ENCODE measurements around the gene MYO1A. TPM values are rescaled to one million over a fixed set of nuclear protein-coding genes. Genes with fewer than 3 reads are reported as not detected.

MYO1A gene
- polyA plus RNA-seq, 1 donor from 2014 or later: not detected

DNA sequence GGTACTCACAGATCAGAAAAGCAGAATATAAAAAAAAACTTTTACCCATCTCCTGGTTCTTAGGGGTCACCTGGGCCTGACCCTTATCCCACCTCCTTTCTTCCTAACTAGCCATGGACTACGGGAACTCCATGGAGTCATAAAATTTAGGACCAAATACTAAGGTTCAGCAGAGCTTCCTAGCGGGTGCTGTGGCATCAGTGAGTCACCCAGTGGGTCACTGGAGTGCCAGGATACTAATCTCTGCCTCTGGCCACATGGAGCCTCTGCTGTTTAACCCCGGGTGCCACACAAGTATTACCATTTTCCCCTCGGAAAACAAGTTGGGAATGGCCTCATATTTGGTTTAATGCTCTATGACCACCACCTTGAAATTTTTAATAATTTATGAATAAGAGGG, 50.5 kb downstream of the MYO1A start:
- Histone ChIP-seq H2AFZ (ENCODE audit: low read depth, low read length) (no peak overlapping the region), H3K27ac (ENCODE audit: low read length) (no peak overlapping the region), H3K4me3 (ENCODE audit: low read length) (no peak overlapping the region), H3K36me3 (ENCODE audit: insufficient read depth, low read length) (no peaks in the 10 kb centered on the region), H4K20me1 (ENCODE audit: insufficient read depth) (no peaks in the 10 kb centered on the region), H3F3A (ENCODE audit: insufficient read depth, low read length, poor library complexity, severe bottlenecking) (no peaks in the 10 kb centered on the region), H3K9ac (ENCODE audit: low read length) (no peak overlapping the region), H3K27me3 (ENCODE audit: insufficient read depth, low read depth, low read length) (no peaks in the 10 kb centered on the region), H3K4me2 (ENCODE audit: low read length) (no peak overlapping the region), H3K79me2 (replicated peaks; ENCODE audit: insufficient read depth, low read length) (peaks cover 36% of the 10 kb centered on the region), H3K9me3 (ENCODE audit: low read length) (no peaks in the 10 kb centered on the region), H3K9me2 (ENCODE audit: insufficient read depth, low read length) (no peaks in the 10 kb centered on the region)
- TF ChIP-seq MXI1 (conservative IDR thresholded peaks at IDR 0.05; ENCODE audit: poor library complexity, severe bottlenecking): no peak
- no peak for TF ChIP-seq SMC3 (conservative IDR thresholded peaks at IDR 0.05; ENCODE audit: poor library complexity)
- no peak for TF ChIP-seq POLR2AphosphoS5 (IDR thresholded peaks at IDR 0.05)
- no peak for TF ChIP-seq EZH2 (IDR thresholded peaks at IDR 0.05; ENCODE audit: borderline replicate concordance, insufficient read depth, low read length, poor library complexity, severe bottlenecking)
- TF ChIP-seq, protein P1, sequence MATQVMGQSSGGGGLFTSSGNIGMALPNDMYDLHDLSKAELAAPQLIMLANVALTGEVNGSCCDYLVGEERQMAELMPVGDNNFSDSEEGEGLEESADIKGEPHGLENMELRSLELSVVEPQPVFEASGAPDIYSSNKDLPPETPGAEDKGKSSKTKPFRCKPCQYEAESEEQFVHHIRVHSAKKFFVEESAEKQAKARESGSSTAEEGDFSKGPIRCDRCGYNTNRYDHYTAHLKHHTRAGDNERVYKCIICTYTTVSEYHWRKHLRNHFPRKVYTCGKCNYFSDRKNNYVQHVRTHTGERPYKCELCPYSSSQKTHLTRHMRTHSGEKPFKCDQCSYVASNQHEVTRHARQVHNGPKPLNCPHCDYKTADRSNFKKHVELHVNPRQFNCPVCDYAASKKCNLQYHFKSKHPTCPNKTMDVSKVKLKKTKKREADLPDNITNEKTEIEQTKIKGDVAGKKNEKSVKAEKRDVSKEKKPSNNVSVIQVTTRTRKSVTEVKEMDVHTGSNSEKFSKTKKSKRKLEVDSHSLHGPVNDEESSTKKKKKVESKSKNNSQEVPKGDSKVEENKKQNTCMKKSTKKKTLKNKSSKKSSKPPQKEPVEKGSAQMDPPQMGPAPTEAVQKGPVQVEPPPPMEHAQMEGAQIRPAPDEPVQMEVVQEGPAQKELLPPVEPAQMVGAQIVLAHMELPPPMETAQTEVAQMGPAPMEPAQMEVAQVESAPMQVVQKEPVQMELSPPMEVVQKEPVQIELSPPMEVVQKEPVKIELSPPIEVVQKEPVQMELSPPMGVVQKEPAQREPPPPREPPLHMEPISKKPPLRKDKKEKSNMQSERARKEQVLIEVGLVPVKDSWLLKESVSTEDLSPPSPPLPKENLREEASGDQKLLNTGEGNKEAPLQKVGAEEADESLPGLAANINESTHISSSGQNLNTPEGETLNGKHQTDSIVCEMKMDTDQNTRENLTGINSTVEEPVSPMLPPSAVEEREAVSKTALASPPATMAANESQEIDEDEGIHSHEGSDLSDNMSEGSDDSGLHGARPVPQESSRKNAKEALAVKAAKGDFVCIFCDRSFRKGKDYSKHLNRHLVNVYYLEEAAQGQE (IDR thresholded peaks at IDR 0.05; ENCODE audit: borderline replicate concordance): no peak
- no peak for TF ChIP-seq EP300 (conservative IDR thresholded peaks at IDR 0.05; ENCODE audit: poor library complexity, severe bottlenecking)

DNA sequence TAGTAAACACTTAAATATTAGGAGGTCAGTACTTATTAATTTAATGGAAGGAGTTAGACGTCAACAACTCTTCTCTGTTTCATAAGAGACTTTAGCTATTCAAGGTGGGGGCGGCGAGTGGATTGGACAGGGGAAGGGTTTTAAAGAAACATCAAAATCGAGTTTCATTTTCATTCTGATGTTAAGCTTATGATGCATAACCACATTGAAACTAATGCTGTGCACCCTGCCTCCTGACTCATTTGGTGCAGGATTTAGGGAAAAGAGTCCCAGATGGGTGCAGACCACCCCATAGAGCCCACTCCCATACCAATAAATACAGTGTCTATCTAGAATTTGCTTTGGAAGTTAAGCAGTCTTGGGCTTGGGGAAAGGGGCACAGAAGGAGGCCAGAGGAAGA, 50.9 kb downstream of the MYO1A start:
- H3K9me2 ChIP-seq (ENCODE audit: insufficient read depth, low read length): no peaks in the 10 kb centered on the region
- H3K4me3 ChIP-seq (ENCODE audit: low read length): no peak overlapping the region
- H2AFZ ChIP-seq (ENCODE audit: low read depth, low read length): no peak overlapping the region
- H3F3A ChIP-seq (ENCODE audit: insufficient read depth, low read length, poor library complexity, severe bottlenecking): no peaks in the 10 kb centered on the region
- H3K27ac ChIP-seq (ENCODE audit: low read length): no peak overlapping the region
- no peaks in the 10 kb centered on the region for H3K27me3 ChIP-seq (ENCODE audit: insufficient read depth, low read depth, low read length)
- H4K20me1 ChIP-seq (ENCODE audit: insufficient read depth): no peaks in the 10 kb centered on the region
- no peak overlapping the region for H3K4me2 ChIP-seq (ENCODE audit: low read length)
- TF ChIP-seq, protein P2, sequence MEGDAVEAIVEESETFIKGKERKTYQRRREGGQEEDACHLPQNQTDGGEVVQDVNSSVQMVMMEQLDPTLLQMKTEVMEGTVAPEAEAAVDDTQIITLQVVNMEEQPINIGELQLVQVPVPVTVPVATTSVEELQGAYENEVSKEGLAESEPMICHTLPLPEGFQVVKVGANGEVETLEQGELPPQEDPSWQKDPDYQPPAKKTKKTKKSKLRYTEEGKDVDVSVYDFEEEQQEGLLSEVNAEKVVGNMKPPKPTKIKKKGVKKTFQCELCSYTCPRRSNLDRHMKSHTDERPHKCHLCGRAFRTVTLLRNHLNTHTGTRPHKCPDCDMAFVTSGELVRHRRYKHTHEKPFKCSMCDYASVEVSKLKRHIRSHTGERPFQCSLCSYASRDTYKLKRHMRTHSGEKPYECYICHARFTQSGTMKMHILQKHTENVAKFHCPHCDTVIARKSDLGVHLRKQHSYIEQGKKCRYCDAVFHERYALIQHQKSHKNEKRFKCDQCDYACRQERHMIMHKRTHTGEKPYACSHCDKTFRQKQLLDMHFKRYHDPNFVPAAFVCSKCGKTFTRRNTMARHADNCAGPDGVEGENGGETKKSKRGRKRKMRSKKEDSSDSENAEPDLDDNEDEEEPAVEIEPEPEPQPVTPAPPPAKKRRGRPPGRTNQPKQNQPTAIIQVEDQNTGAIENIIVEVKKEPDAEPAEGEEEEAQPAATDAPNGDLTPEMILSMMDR (IDR thresholded peaks at IDR 0.05; ENCODE audit: poor library complexity, severe bottlenecking): no peak
- H3K9me3 ChIP-seq (ENCODE audit: low read length): no peaks in the 10 kb centered on the region
- H3K79me2 ChIP-seq (replicated peaks; ENCODE audit: insufficient read depth, low read length): peaks cover 34% of the 10 kb centered on the region
- H3K36me3 ChIP-seq (ENCODE audit: insufficient read depth, low read length): no peaks in the 10 kb centered on the region
- H3K9ac ChIP-seq (ENCODE audit: low read length): no peak overlapping the region

DNA sequence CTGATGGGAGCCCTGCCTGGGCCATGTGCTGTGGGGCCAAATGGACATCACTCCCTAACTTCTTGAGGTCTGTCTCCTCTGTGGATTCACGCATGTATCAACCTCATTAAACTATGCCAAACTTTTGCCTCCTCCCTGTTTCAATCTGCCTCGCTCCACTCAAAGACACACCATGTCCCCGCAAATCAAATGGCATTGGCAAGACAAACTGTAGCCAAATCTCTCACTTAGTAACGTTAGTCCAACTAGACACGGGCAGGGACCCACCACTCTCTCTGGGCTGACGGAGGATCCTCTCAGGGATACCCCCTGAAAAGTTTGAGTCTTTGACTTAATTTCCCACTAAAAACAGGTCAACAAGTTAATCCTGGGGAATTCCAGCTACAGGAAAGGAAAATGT, 51.6 kb downstream of the MYO1A start:
- Histone ChIP-seq H4K20me1 (ENCODE audit: insufficient read depth) (no peaks in the 10 kb centered on the region), H3K4me2 (ENCODE audit: low read length) (no peak overlapping the region), H3K79me2 (replicated peaks; ENCODE audit: insufficient read depth, low read length) (peaks cover 32% of the 10 kb centered on the region)

More for the DNA sequence above, 51.6 kb downstream of the MYO1A start:
- Histone ChIP-seq H3F3A (ENCODE audit: insufficient read depth, low read length, poor library complexity, severe bottlenecking) (no peaks in the 10 kb centered on the region), H3K9me3 (ENCODE audit: low read length) (no peaks in the 10 kb centered on the region), H3K9me2 (ENCODE audit: insufficient read depth, low read length) (no peaks in the 10 kb centered on the region), H3K27me3 (ENCODE audit: insufficient read depth, low read depth, low read length) (no peaks in the 10 kb centered on the region), H3K36me3 (ENCODE audit: insufficient read depth, low read length) (no peaks in the 10 kb centered on the region), H3K9ac (ENCODE audit: low read length) (no peak overlapping the region), H3K4me3 (ENCODE audit: low read length) (no peak overlapping the region), H3K27ac (ENCODE audit: low read length) (no peak overlapping the region), H2AFZ (ENCODE audit: low read depth, low read length) (no peak overlapping the region)
- TF ChIP-seq MXI1 (conservative IDR thresholded peaks at IDR 0.05; ENCODE audit: poor library complexity, severe bottlenecking) (no peak), SMC3 (conservative IDR thresholded peaks at IDR 0.05; ENCODE audit: poor library complexity) (no peak), EP300 (conservative IDR thresholded peaks at IDR 0.05; ENCODE audit: poor library complexity, severe bottlenecking) (no peak), TAF1 (IDR thresholded peaks at IDR 0.05; ENCODE audit: low read depth) (no peak), RAD21 (conservative IDR thresholded peaks at IDR 0.05) (no peak), POLR2AphosphoS5 (IDR thresholded peaks at IDR 0.05) (no peak)
- TF ChIP-seq, protein P1 (IDR thresholded peaks at IDR 0.05; ENCODE audit: borderline replicate concordance): no peak
- TF ChIP-seq, protein P2 (IDR thresholded peaks at IDR 0.05; ENCODE audit: poor library complexity, severe bottlenecking): no peak
